HS-5 (cell line): Measurements from ENCODE around the gene CYP27A1.

Experiments
- DNase-seq: peaks from one replicate; pipeline ENCODE4 v3.0.0-alpha.2; 2012; ENCODE audit warnings: low read depth

The CYP27A1 gene

GRCh38 chr2:218773881-218774280 is 8.1 kb upstream of the CYP27A1 start:
- no peak for DNase-seq

GRCh38 chr2:218776488-218776887 is 5.5 kb upstream of the CYP27A1 start:
- no peak for DNase-seq

GRCh38 chr2:218777276-218777990 is 4.5 kb upstream of the CYP27A1 start:
- DNase-seq = no peak

- no peak for DNase-seq
Measured at GRCh38 chr2:218780046-218780445, 1.9 kb upstream of the CYP27A1 start.

GRCh38 chr2:218780851-218781690 is 876 bp upstream of the CYP27A1 start:
- DNase-seq = no peak

GRCh38 chr2:218782528-218782844 is 539 bp downstream of the CYP27A1 start:
- DNase-seq = no peak

GRCh38 chr2:218783688-218784087 is 1.7 kb downstream of the CYP27A1 start:
- DNase-seq = no peak

GRCh38 chr2:218785103-218785502 is 3.2 kb downstream of the CYP27A1 start:
- DNase-seq = no peak

- DNase-seq = no peak
Measured at GRCh38 chr2:218786133-218786532, 4.2 kb downstream of the CYP27A1 start.

GRCh38 chr2:218788529-218789255 is 6.7 kb downstream of the CYP27A1 start:
- no peak for DNase-seq

GRCh38 chr2:218792433-218792832 is 10.5 kb downstream of the CYP27A1 start:
- DNase-seq = no peak

GRCh38 chr2:218796691-218797090 is 14.7 kb downstream of the CYP27A1 start:
- DNase-seq = no peak

- DNase-seq = no peak
Measured at GRCh38 chr2:218798767-218799504, 17.0 kb downstream of the CYP27A1 start.

GRCh38 chr2:218799990-218800389 is 18.0 kb downstream of the CYP27A1 start:
- no peak for DNase-seq

GRCh38 chr2:218802386-218802994 is 20.5 kb downstream of the CYP27A1 start:
- no peak for DNase-seq

GRCh38 chr2:218804817-218805216 is 22.9 kb downstream of the CYP27A1 start:
- DNase-seq = no peak

- DNase-seq = no peak
Measured at GRCh38 chr2:218805627-218806026, 23.7 kb downstream of the CYP27A1 start.

- DNase-seq = peak; percentile 93
Measured at GRCh38 chr2:218806346-218806978, 24.5 kb downstream of the CYP27A1 start.

- DNase-seq = no peak
Measured at GRCh38 chr2:218807626-218808025, 25.7 kb downstream of the CYP27A1 start.

- DNase-seq = no peak
Measured at GRCh38 chr2:218809515-218809914, 27.6 kb downstream of the CYP27A1 start.

- DNase-seq = no peak
Measured at GRCh38 chr2:218810256-218810655, 28.3 kb downstream of the CYP27A1 start.
